DND-41 (cell line): ENCODE data around the gene POLR3A.

Source experiments
- EZH2 ChIP-seq: IDR thresholded peaks from 3 replicates; pipeline ENCODE4 v1.6.1; 2012; ENCODE audit warnings: borderline replicate concordance, low read depth, mild to moderate bottlenecking, moderate library complexity, low read length, inconsistent platforms; ENCODE audit not compliant: severe bottlenecking
- TF ChIP-seq, protein P1 (sequence below): IDR thresholded peaks from 2 replicates; pipeline ENCODE4 v1.5.1; 2012; ENCODE audit warnings: borderline replicate concordance, low read length, moderate library complexity, mild to moderate bottlenecking; ENCODE audit not compliant: poor library complexity, severe bottlenecking; ENCODE audit errors: extremely low read depth

DNA sequence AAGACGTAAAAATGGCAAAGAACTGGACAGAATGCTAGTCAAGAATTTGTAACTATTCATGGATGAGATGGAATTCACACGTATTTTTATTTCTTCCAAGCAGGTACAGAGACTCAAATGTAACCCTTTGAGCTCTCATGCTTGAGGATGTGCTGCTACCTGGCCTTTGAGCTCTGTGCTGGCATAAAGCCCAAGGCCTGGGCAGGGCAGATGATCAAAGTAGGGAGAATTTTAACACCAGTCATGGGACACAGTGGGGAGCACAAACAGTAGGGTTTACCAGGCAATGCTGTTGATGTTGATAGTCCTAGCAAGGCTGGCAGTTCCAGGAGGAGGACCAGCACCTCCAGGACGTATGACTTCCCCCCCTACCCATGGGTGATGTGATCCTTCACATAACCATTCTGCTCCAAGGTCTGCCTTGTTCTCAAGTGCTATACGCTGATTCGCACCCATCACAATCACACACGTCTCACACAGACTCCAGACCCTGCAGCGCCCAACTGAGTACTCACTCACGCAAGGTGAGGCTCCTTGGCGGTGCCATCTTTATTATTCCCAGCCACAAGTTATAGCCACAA lies 54.1 kb downstream of the POLR3A start:
- TF ChIP-seq, protein P1, sequence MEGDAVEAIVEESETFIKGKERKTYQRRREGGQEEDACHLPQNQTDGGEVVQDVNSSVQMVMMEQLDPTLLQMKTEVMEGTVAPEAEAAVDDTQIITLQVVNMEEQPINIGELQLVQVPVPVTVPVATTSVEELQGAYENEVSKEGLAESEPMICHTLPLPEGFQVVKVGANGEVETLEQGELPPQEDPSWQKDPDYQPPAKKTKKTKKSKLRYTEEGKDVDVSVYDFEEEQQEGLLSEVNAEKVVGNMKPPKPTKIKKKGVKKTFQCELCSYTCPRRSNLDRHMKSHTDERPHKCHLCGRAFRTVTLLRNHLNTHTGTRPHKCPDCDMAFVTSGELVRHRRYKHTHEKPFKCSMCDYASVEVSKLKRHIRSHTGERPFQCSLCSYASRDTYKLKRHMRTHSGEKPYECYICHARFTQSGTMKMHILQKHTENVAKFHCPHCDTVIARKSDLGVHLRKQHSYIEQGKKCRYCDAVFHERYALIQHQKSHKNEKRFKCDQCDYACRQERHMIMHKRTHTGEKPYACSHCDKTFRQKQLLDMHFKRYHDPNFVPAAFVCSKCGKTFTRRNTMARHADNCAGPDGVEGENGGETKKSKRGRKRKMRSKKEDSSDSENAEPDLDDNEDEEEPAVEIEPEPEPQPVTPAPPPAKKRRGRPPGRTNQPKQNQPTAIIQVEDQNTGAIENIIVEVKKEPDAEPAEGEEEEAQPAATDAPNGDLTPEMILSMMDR = no peak
- TF ChIP-seq EZH2 = no peak
